ENCODE measurements around the gene GALNT14.

Gene GALNT14

DNA sequence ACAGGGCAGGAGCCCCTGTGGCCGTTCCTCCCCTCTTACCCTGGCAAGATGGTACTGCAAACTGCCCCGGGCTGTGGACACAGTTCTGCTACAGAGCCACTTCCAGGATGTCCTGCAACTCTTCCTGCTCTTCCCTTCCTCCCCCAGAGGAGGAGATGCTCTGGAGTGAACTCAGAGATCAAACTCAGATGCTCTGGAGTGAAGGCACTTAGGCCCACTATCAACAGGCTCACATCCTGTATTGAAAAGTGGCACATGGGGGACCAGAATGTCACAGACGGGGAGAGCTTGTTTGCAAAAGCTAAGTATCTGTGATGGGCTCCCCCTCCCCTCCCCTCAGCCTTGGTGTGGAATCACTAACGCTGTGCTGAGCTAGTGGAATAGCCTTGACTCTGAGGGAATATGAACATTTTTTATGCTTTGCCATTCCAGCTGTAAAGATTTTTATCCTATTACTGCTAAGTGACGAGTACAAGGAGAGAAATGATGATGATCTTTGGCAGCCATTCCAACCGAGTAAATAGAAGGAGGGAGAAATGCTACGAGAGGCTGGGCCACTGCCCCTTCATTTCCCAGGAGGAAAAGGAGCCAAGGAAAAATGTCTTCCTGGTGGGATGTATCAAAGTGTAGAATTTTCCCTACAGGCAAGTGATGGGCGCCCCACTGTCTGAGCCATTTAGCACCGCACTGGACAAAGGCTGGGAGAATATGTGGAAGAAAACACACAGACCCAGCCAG lies 152.6 kb downstream of the GALNT14 start:
- Histone ChIP-seq H2AFZ (ENCODE audit: low read depth, low read length) (no peak overlapping the region), H3K9me3 (ENCODE audit: insufficient read depth, low read length, severe bottlenecking) (no peaks in the 10 kb centered on the region), H3K79me2 (ENCODE audit: insufficient read depth, low read length) (no peaks in the 10 kb centered on the region), H3K27me3 (ENCODE audit: insufficient read depth, low read length, poor library complexity) (peaks cover 6% of the 10 kb centered on the region), H3K4me3 (ENCODE audit: low read depth in 1 of 2, low read length in 2 of 2) (no peak overlapping the region), H3K9ac (ENCODE audit: low read depth, low read length) (no peak overlapping the region), H3K4me1 (ENCODE audit: insufficient read depth, low read length) (no peaks in the 10 kb centered on the region), H4K20me1 (ENCODE audit: insufficient read depth, low read length) (no peaks in the 10 kb centered on the region), H3K36me3 (ENCODE audit: insufficient read depth, low read length) (no peaks in the 10 kb centered on the region), H3K27ac (ENCODE audit: low read length) (no peak overlapping the region), H3K4me2 (ENCODE audit: insufficient read depth, low read length) (no peak overlapping the region)
- no peak for TF ChIP-seq EZH2 (IDR thresholded peaks at IDR 0.05; ENCODE audit: borderline replicate concordance, low read depth, low read length, severe bottlenecking)
- TF ChIP-seq, protein P1, sequence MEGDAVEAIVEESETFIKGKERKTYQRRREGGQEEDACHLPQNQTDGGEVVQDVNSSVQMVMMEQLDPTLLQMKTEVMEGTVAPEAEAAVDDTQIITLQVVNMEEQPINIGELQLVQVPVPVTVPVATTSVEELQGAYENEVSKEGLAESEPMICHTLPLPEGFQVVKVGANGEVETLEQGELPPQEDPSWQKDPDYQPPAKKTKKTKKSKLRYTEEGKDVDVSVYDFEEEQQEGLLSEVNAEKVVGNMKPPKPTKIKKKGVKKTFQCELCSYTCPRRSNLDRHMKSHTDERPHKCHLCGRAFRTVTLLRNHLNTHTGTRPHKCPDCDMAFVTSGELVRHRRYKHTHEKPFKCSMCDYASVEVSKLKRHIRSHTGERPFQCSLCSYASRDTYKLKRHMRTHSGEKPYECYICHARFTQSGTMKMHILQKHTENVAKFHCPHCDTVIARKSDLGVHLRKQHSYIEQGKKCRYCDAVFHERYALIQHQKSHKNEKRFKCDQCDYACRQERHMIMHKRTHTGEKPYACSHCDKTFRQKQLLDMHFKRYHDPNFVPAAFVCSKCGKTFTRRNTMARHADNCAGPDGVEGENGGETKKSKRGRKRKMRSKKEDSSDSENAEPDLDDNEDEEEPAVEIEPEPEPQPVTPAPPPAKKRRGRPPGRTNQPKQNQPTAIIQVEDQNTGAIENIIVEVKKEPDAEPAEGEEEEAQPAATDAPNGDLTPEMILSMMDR (IDR thresholded peaks at IDR 0.05; ENCODE audit: borderline replicate concordance, extremely low read depth, low read length, poor library complexity, severe bottlenecking): no peak
- DNase-seq (no peak), ATAC-seq (ENCODE audit: insufficient read depth, low read depth) (no peak)

DNA sequence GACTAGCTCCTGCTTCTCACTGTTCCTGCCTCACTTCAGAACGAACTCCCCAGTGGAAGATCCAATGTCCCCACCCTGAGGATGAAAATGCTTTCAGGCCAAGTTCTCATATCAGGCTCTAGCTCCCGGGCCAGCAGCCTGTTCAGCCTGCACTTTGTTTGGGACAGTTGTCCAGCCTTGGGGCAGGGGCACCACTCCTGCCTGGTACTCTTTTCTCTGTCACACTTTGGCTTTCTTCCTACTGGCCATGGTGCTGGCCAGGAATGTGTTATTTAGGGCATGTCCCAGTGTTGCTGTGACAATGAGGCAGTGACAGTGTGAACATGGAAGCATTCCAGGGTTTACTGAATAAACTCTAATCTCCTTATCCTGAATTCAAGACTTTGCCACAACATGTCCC lies 154.1 kb downstream of the GALNT14 start:
- H3K4me2 ChIP-seq (ENCODE audit: insufficient read depth, low read length): no peak overlapping the region
- DNase-seq (no peak), ATAC-seq (ENCODE audit: insufficient read depth, low read depth) (no peak)
- no peaks in the 10 kb centered on the region for H4K20me1 ChIP-seq (ENCODE audit: insufficient read depth, low read length)
- H3K36me3 ChIP-seq (ENCODE audit: insufficient read depth, low read length): no peaks in the 10 kb centered on the region
- H3K27me3 ChIP-seq (ENCODE audit: insufficient read depth, low read length, poor library complexity): peaks cover 6% of the 10 kb centered on the region
- H3K27ac ChIP-seq (ENCODE audit: low read length): no peak overlapping the region
- H2AFZ ChIP-seq (ENCODE audit: low read depth, low read length): no peak overlapping the region
- TF ChIP-seq, protein P1 (IDR thresholded peaks at IDR 0.05; ENCODE audit: borderline replicate concordance, extremely low read depth, low read length, poor library complexity, severe bottlenecking): no peak
- no peak for TF ChIP-seq EZH2 (IDR thresholded peaks at IDR 0.05; ENCODE audit: borderline replicate concordance, low read depth, low read length, severe bottlenecking)
- no peaks in the 10 kb centered on the region for H3K4me1 ChIP-seq (ENCODE audit: insufficient read depth, low read length)
- H3K9ac ChIP-seq (ENCODE audit: low read depth, low read length): no peak overlapping the region
- no peaks in the 10 kb centered on the region for H3K9me3 ChIP-seq (ENCODE audit: insufficient read depth, low read length, severe bottlenecking)
- H3K79me2 ChIP-seq (ENCODE audit: insufficient read depth, low read length): no peaks in the 10 kb centered on the region
- no peak overlapping the region for H3K4me3 ChIP-seq (ENCODE audit: low read depth in 1 of 2, low read length in 2 of 2)

DNA sequence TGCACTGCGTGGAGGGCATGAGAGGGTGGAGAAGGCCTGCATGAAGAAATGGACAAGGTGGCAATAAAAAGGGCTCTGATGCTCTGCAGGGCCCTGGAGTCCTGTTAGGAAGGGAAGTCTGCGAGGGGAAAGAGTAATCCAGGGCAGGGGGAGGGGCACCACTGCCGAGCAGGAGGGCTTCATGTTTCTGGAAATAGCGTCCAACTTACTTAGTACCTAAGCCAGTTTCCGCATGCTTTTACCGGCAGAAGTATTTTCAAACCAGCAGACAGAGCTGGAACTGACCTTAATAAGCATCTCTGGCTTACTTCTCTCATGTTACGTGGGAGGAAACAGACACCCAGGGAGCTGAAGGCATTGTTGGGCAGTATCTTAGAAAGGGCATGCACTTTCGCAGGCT lies 156.7 kb downstream of the GALNT14 start:
- H3K27me3 ChIP-seq (ENCODE audit: insufficient read depth, low read length, poor library complexity): peaks cover 9% of the 10 kb centered on the region
- ATAC-seq (ENCODE audit: insufficient read depth, low read depth): no peak
- no peak for DNase-seq
- no peaks in the 10 kb centered on the region for H4K20me1 ChIP-seq (ENCODE audit: insufficient read depth, low read length)
- no peak overlapping the region for H3K9ac ChIP-seq (ENCODE audit: low read depth, low read length)
- H3K79me2 ChIP-seq (ENCODE audit: insufficient read depth, low read length): no peaks in the 10 kb centered on the region
- TF ChIP-seq EZH2 (IDR thresholded peaks at IDR 0.05; ENCODE audit: borderline replicate concordance, low read depth, low read length, severe bottlenecking): no peak
- TF ChIP-seq, protein P1 (IDR thresholded peaks at IDR 0.05; ENCODE audit: borderline replicate concordance, extremely low read depth, low read length, poor library complexity, severe bottlenecking): no peak
- no peak overlapping the region for H3K4me3 ChIP-seq (ENCODE audit: low read depth in 1 of 2, low read length in 2 of 2)
- no peaks in the 10 kb centered on the region for H3K9me3 ChIP-seq (ENCODE audit: insufficient read depth, low read length, severe bottlenecking)
- no peaks in the 10 kb centered on the region for H3K4me1 ChIP-seq (ENCODE audit: insufficient read depth, low read length)
- H2AFZ ChIP-seq (ENCODE audit: low read depth, low read length): no peak overlapping the region
- no peak overlapping the region for H3K27ac ChIP-seq (ENCODE audit: low read length)
- no peak overlapping the region for H3K4me2 ChIP-seq (ENCODE audit: insufficient read depth, low read length)
- H3K36me3 ChIP-seq (ENCODE audit: insufficient read depth, low read length): no peaks in the 10 kb centered on the region
